Smooth muscle cell (in vitro differentiated cells): ENCODE data around the gene AOPEP. TPM values are rescaled to one million over a fixed set of nuclear protein-coding genes. Genes with fewer than 3 reads are reported as not detected.

ENCODE experiments used
- DNase-seq: peaks from one replicate; lab custom pipeline; 2025; ENCODE audit not compliant: unreplicated experiment; lab: John Stamatoyannopoulos, UW
- H2AFZ ChIP-seq: fragments of 200-600 bp; sonication (generic); 2 replicates; pipeline ENCODE4 v1.6.0; 2016; ENCODE audit warnings: antibody characterized with exemption, low read depth, mild to moderate bottlenecking
- H3F3A ChIP-seq: fragments of 200-600 bp; sonication (generic); 2 replicates; pipeline ENCODE4 v1.6.0; 2017; ENCODE audit warnings: antibody characterized with exemption, low read depth
- H3K27ac ChIP-seq: fragments of 200-600 bp; sonication (generic); 2 replicates; pipeline ENCODE4 v1.5.1; 2016; ENCODE audit warnings: low read depth, mild to moderate bottlenecking
- H3K27me3 ChIP-seq: fragments of 200-600 bp; sonication (generic); 2 replicates; pipeline ENCODE4 v1.6.1; 2016; ENCODE audit warnings: low read depth, mild to moderate bottlenecking
- H3K36me3 ChIP-seq: fragments of 200-600 bp; sonication (generic); 2 replicates; pipeline ENCODE4 v1.5.1; 2016; ENCODE audit warnings: low read depth
- H3K4me1 ChIP-seq: fragments of 200-600 bp; sonication (generic); 2 replicates; pipeline ENCODE4 v1.5.1; 2016; ENCODE audit warnings: low read depth
- H3K4me2 ChIP-seq: fragments of 200-600 bp; sonication (generic); 2 replicates; pipeline ENCODE4 v1.6.0; 2016; ENCODE audit warnings: mild to moderate bottlenecking
- H3K4me3 ChIP-seq: fragments of 200-600 bp; sonication (generic); 2 replicates; pipeline ENCODE4 v1.5.1; 2016; ENCODE audit warnings: mild to moderate bottlenecking
- H3K79me2 ChIP-seq: fragments of 200-600 bp; sonication (generic); 2 replicates; pipeline ENCODE4 v1.6.0; 2016; ENCODE audit warnings: low read depth, mild to moderate bottlenecking
- H3K9ac ChIP-seq: fragments of 200-600 bp; sonication (generic); 2 replicates; pipeline ENCODE4 v1.6.0; 2016; ENCODE audit warnings: low read depth
- H3K9me3 ChIP-seq: fragments of 200-600 bp; sonication (generic); replicated peaks from 2 replicates; pipeline ENCODE4 v1.5.1; 2016; ENCODE audit warnings: low read depth
- H4K20me1 ChIP-seq: fragments of 200-600 bp; sonication (generic); 2 replicates; pipeline ENCODE4 v1.6.0; 2016; ENCODE audit warnings: low read depth
- WGBS: methylation state at CpG from one replicate; pipeline ENCODE4 v1.1.7; 2016; ENCODE audit warnings: low lambda C conversion rate; 5-methylcytosine and 5-hydroxymethylcytosine counted together
- polyA plus RNA-seq: library from polyadenylated mRNA; unstranded; fragments of >200 nt; fragmentation: Nextera tagmentation; extraction: Ambion mirVana; gene quantifications from 2 replicates; pipeline ENCODE4 v1.2.1, GENCODE V29; 2016
- total RNA-seq: library from RNA; depleted of rRNA; stranded (reverse); fragments of >200 nt; gene quantifications from 2 replicates; pipeline ENCODE4 v1.2.3, GENCODE V29; 2014
- TF ChIP-seq, protein P1 (sequence below): fragments of 200-600 bp; sonication (generic); IDR thresholded peaks from 2 replicates; pipeline ENCODE4 v1.5.1; 2017; ENCODE audit warnings: borderline replicate concordance, mild to moderate bottlenecking, antibody characterized with exemption; ENCODE audit not compliant: insufficient read depth, poor library complexity, severe bottlenecking

Gene AOPEP
- total and polyA plus RNA-seq, 2 experiments from 2014 or later: 52.7 to 94.9 TPM

GRCh38 chr9:94773655-94774054 is 47.2 kb downstream of the AOPEP start:
- no peak overlapping the region for H3K4me2 ChIP-seq
- no peak overlapping the region for H3K4me3 ChIP-seq
- WGBS: over 99% methylated on average over 5 of the region's 5 CpGs
- H3K27ac ChIP-seq: no peak overlapping the region
- H3K27me3 ChIP-seq: no peaks in the 10 kb centered on the region
- H3K36me3 ChIP-seq: no peaks in the 10 kb centered on the region
- H3K79me2 ChIP-seq: peaks cover 14% of the 10 kb centered on the region
- no peak for DNase-seq
- H4K20me1 ChIP-seq: no peaks in the 10 kb centered on the region
- no peak overlapping the region for H3K9ac ChIP-seq
- TF ChIP-seq, protein P1, sequence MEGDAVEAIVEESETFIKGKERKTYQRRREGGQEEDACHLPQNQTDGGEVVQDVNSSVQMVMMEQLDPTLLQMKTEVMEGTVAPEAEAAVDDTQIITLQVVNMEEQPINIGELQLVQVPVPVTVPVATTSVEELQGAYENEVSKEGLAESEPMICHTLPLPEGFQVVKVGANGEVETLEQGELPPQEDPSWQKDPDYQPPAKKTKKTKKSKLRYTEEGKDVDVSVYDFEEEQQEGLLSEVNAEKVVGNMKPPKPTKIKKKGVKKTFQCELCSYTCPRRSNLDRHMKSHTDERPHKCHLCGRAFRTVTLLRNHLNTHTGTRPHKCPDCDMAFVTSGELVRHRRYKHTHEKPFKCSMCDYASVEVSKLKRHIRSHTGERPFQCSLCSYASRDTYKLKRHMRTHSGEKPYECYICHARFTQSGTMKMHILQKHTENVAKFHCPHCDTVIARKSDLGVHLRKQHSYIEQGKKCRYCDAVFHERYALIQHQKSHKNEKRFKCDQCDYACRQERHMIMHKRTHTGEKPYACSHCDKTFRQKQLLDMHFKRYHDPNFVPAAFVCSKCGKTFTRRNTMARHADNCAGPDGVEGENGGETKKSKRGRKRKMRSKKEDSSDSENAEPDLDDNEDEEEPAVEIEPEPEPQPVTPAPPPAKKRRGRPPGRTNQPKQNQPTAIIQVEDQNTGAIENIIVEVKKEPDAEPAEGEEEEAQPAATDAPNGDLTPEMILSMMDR: no peak
- peaks cover 4% of the 10 kb centered on the region for H3F3A ChIP-seq
- H3K4me1 ChIP-seq: no peaks in the 10 kb centered on the region
- no peaks in the 10 kb centered on the region for H3K9me3 ChIP-seq
- H2AFZ ChIP-seq: no peak overlapping the region

DNA sequence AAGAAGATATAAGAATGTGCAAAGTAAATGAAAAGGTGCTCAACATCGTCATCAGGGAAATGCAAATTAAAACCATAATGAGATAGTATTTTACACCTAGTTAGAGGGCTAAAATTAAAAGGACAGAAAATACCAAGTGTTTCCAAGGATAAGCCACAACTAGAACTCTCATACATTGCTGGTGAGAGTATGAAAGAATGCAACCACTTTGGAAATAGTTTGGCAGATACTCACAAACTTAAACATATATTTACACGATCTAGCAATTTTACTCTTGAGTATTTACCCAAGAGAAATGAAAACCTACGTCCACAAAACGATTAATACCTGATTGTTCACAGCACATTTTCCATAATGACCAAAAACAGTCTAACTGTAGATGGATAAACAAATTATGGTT is 51.5 kb downstream of the AOPEP start:
- TF ChIP-seq, protein P1: no peak
- no peaks in the 10 kb centered on the region for H3K36me3 ChIP-seq
- no peak overlapping the region for H2AFZ ChIP-seq
- no peak overlapping the region for H3K4me2 ChIP-seq
- H3F3A ChIP-seq: peaks cover 20% of the 10 kb centered on the region
- peaks cover 21% of the 10 kb centered on the region for H3K79me2 ChIP-seq
- no peaks in the 10 kb centered on the region for H3K4me1 ChIP-seq
- H4K20me1 ChIP-seq: no peaks in the 10 kb centered on the region
- 87% methylated on average over 4 of the region's 4 CpGs for WGBS
- no peaks in the 10 kb centered on the region for H3K27me3 ChIP-seq
- H3K27ac ChIP-seq: no peak overlapping the region
- no peaks in the 10 kb centered on the region for H3K9me3 ChIP-seq
- no peak overlapping the region for H3K9ac ChIP-seq
- DNase-seq: no peak
- H3K4me3 ChIP-seq: no peak overlapping the region

GRCh38 chr9:94779031-94779430 is 52.5 kb downstream of the AOPEP start:
- Histone ChIP-seq H4K20me1 (no peaks in the 10 kb centered on the region), H3K4me2 (no peak overlapping the region), H3K27ac (no peak overlapping the region), H2AFZ (no peak overlapping the region), H3K9ac (no peak overlapping the region), H3K4me3 (no peak overlapping the region), H3K79me2 (peaks cover 25% of the 10 kb centered on the region), H3K9me3 (no peaks in the 10 kb centered on the region), H3K4me1 (no peaks in the 10 kb centered on the region), H3K36me3 (no peaks in the 10 kb centered on the region), H3F3A (peaks cover 24% of the 10 kb centered on the region), H3K27me3 (no peaks in the 10 kb centered on the region)
- 76% methylated on average over 2 of the region's 2 CpGs for WGBS
- no peak for DNase-seq
- TF ChIP-seq, protein P1: no peak

- DNase-seq: no peak
- WGBS: 65% methylated on average over 4 of the region's 4 CpGs
- Histone ChIP-seq H3K4me1 (no peaks in the 10 kb centered on the region), H3K27me3 (no peaks in the 10 kb centered on the region), H3F3A (peaks cover 24% of the 10 kb centered on the region), H3K36me3 (no peaks in the 10 kb centered on the region), H3K79me2 (peaks cover 26% of the 10 kb centered on the region), H3K9me3 (no peaks in the 10 kb centered on the region), H3K4me2 (no peak overlapping the region), H3K9ac (no peak overlapping the region), H2AFZ (no peak overlapping the region), H4K20me1 (no peaks in the 10 kb centered on the region), H3K27ac (peak overlapping the region; percentile 71), H3K4me3 (no peak overlapping the region)
- TF ChIP-seq, protein P1: no peak
These were observed 53.3 kb downstream of the AOPEP start for GRCh38 chr9:94779693-94780290.
